Endothelial cell of umbilical vein (primary cell): Measurements from ENCODE around the gene BTN3A1.

Experiments
- CTCF ChIP-seq, 2 donors: IDR thresholded peaks; 1 replicate in 1 of 2; 2 replicates in 1 of 2; pipeline ENCODE4 v1.5.1; 2011; ENCODE audit warnings: low read length in 2 of 2, mild to moderate bottlenecking in 2 of 2, moderate library complexity in 2 of 2, control low read depth in 1 of 2, inconsistent platforms in 1 of 2, low read depth in 1 of 2; ENCODE audit not compliant: insufficient read depth in 1 of 2; ENCODE audit errors: extremely low read depth in 1 of 2
- EZH2 ChIP-seq: IDR thresholded peaks from 2 replicates; pipeline ENCODE4 v1.6.1; 2012; ENCODE audit warnings: borderline replicate concordance, low read depth, mild to moderate bottlenecking, moderate library complexity, low read length, inconsistent platforms; ENCODE audit not compliant: severe bottlenecking
- POLR2A ChIP-seq: IDR thresholded peaks from 2 replicates; pipeline ENCODE4 v1.6.1; 2012; ENCODE audit warnings: low read depth, mild to moderate bottlenecking, control low read depth, low read length

GRCh38 chr6:26450240-26450639, 48.2 kb downstream of the BTN3A1 start:
- TF ChIP-seq POLR2A: no peak
- no peak for TF ChIP-seq CTCF (IDR thresholded peaks at IDR 0.05; ENCODE audit: extremely low read depth in 1 of 2, insufficient read depth in 1 of 2, low read depth in 1 of 2, low read length in 2 of 2)
- TF ChIP-seq EZH2: no peak
